OCI-LY1 (cell line): ENCODE measurements around the gene OR56A1.

Experiments
- CTCF ChIP-seq: fragments of 200-600 bp; sonication (generic), shearing (Covaris generic); IDR thresholded peaks from 2 replicates; pipeline ENCODE4 v1.5.1; 2017; ENCODE audit warnings: mild to moderate bottlenecking, antibody characterized with exemption, low read length, moderate library complexity, mixed read lengths
- EZH2 ChIP-seq: fragments of 200-600 bp; sonication (generic), shearing (Covaris generic); IDR thresholded peaks from 2 replicates; pipeline ENCODE4 v1.8.0; 2017; ENCODE audit warnings: borderline replicate concordance, mixed run types, mild to moderate bottlenecking, antibody characterized with exemption, low read length, moderate library complexity, mixed read lengths

DNA sequence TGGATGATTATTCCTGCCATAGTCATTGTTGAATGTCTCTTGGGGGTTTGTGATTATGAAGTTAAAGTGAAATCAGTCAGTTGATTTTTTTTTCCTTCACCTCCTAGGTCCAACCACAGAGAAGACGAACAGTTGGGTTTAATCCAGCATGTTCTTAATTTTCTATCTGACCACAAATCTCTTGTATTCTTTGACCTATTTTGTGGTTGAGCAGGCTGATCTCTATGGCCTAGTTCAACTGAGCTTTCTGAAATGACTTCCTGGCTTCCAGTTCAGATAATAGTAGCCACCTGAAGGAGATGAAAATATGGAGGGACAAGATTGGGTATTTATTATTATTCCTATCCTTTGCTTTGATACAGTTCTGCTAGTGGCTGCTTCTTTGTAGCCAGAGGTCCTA is 57.0 kb downstream of the OR56A1 start:
- TF ChIP-seq EZH2 (no peak), CTCF (no peak)
